DOHH2 (cell line): ENCODE measurements around the gene SNTA1.
A peak's percentile ranks its signal among the peaks of the same experiment; 100 is the strongest.
"Not testable (repeated sequence)": the region's sequence is repeated elsewhere in the genome, so short reads cannot be mapped to it uniquely, and the experiment has no call there.

Source experiments
- H3F3A ChIP-seq: fragments of 200-600 bp; sonication (generic), shearing (Covaris generic); 2 replicates; pipeline ENCODE4 v1.6.0; 2016; ENCODE audit warnings: antibody characterized with exemption, mild to moderate bottlenecking; ENCODE audit not compliant: control insufficient read depth, insufficient read depth
- H3K27ac ChIP-seq: fragments of 200-600 bp; sonication (generic); 2 replicates; pipeline ENCODE4 v1.5.1; 2014; ENCODE audit warnings: low read depth, mild to moderate bottlenecking, low read length, moderate library complexity
- H3K27me3 ChIP-seq: fragments of 200-600 bp; sonication (generic); 2 replicates; pipeline ENCODE4 v1.6.1; 2014; ENCODE audit warnings: mild to moderate bottlenecking, low read length, mixed read lengths; ENCODE audit not compliant: control insufficient read depth
- H3K36me3 ChIP-seq: fragments of 200-600 bp; sonication (generic); 2 replicates; pipeline ENCODE4 v1.6.1; 2014; ENCODE audit warnings: mild to moderate bottlenecking, low read length, moderate library complexity, mixed read lengths; ENCODE audit not compliant: control insufficient read depth
- H3K4me1 ChIP-seq: fragments of 200-600 bp; sonication (generic); 2 replicates; pipeline ENCODE4 v1.6.1; 2014; ENCODE audit warnings: mild to moderate bottlenecking, low read length, mixed read lengths; ENCODE audit not compliant: control insufficient read depth
- H3K4me2 ChIP-seq: fragments of 200-600 bp; sonication (generic); 2 replicates; pipeline ENCODE4 v1.6.0; 2014; ENCODE audit warnings: mild to moderate bottlenecking, low read length, moderate library complexity
- H3K4me3 ChIP-seq: fragments of 200-600 bp; sonication (generic); 2 replicates; pipeline ENCODE4 v1.5.1; 2014; ENCODE audit warnings: mild to moderate bottlenecking, low read length, mixed read lengths
- H3K79me2 ChIP-seq: fragments of 200-600 bp; sonication (generic); 2 replicates; pipeline ENCODE4 v1.6.1; 2014; ENCODE audit warnings: mild to moderate bottlenecking, low read length, mixed read lengths; ENCODE audit not compliant: control insufficient read depth
- H3K9me2 ChIP-seq: fragments of 200-600 bp; sonication (generic); replicated peaks from 2 replicates; pipeline ENCODE4 v1.6.1; 2014; ENCODE audit warnings: mild to moderate bottlenecking, low read length, mixed read lengths; ENCODE audit not compliant: control insufficient read depth
- H3K9me3 ChIP-seq: fragments of 200-600 bp; sonication (generic); 2 replicates; pipeline ENCODE4 v1.6.1; 2014; ENCODE audit warnings: antibody characterized with exemption, low read length, mixed read lengths; ENCODE audit not compliant: control insufficient read depth, insufficient read depth
- H4K20me1 ChIP-seq: fragments of 200-600 bp; sonication (generic); 2 replicates; pipeline ENCODE4 v1.6.0; 2014; ENCODE audit warnings: low read depth, mild to moderate bottlenecking, antibody characterized with exemption, low read length, moderate library complexity; ENCODE audit not compliant: control insufficient read depth, insufficient read depth
- EZH2phosphoT487 ChIP-seq: fragments of 200-600 bp; sonication (generic); IDR thresholded peaks from 2 replicates; pipeline ENCODE4 v1.6.1; 2017; ENCODE audit warnings: borderline replicate concordance, mild to moderate bottlenecking, antibody characterized with exemption, low read length, moderate library complexity, mixed read lengths
- TF ChIP-seq, protein P1 (sequence below): fragments of 200-600 bp; sonication (generic); IDR thresholded peaks from one replicate; pipeline ENCODE4 v1.5.1; 2014; ENCODE audit warnings: antibody characterized with exemption, mild to moderate bottlenecking, low read depth, low read length; ENCODE audit not compliant: poor library complexity, severe bottlenecking

The SNTA1 gene

DNA sequence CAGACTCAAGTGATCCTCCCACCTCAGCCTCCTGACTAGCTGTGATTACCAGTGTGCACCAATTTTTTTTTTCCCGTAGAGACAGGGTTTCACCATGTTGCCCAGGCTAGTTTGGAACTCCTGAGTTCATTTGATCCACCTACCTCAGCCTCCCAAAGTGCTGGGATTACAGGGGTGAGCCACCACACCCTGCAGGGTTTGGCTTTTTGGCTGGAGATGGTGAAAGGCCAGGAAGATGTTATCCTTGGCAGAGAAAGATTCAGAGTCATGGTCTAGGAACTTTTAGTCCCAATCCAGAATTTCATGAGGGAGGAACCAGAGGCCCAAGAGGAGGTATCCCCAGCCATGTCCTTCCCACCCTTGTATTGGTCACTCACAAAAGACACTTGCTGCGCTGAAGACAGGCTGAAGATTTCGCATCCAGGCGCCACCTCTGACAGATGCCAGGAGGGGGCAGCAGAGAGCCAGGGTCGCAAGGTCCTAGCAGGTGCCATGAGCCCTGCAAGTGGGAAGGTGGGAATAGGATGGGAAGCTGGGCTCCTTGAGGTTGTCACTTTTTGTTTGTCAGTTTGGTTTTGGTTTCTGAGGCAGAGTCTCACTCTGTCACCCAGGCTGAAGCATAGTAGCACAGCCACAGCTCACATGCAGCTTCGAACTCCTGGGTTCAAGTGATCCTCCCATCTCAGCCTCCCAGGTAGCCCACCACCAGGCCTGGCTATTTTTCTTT, 13.5 kb upstream of the SNTA1 start:
- TF ChIP-seq, protein P1, sequence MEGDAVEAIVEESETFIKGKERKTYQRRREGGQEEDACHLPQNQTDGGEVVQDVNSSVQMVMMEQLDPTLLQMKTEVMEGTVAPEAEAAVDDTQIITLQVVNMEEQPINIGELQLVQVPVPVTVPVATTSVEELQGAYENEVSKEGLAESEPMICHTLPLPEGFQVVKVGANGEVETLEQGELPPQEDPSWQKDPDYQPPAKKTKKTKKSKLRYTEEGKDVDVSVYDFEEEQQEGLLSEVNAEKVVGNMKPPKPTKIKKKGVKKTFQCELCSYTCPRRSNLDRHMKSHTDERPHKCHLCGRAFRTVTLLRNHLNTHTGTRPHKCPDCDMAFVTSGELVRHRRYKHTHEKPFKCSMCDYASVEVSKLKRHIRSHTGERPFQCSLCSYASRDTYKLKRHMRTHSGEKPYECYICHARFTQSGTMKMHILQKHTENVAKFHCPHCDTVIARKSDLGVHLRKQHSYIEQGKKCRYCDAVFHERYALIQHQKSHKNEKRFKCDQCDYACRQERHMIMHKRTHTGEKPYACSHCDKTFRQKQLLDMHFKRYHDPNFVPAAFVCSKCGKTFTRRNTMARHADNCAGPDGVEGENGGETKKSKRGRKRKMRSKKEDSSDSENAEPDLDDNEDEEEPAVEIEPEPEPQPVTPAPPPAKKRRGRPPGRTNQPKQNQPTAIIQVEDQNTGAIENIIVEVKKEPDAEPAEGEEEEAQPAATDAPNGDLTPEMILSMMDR = peak; percentile 93
- H3K9me3 ChIP-seq, H3K36me3 ChIP-seq, H3K79me2 ChIP-seq, H3K4me1 ChIP-seq, H3K27ac ChIP-seq, H3K27me3 ChIP-seq, H3K4me3 ChIP-seq, H3F3A ChIP-seq, H3K4me2 ChIP-seq, H4K20me1 ChIP-seq, H3K9me2 ChIP-seq: not testable (repeated sequence)

- Histone ChIP-seq H3K79me2 (no peaks in the 10 kb centered on the region), H3K4me3 (no peak overlapping the region), H3K9me3 (no peaks in the 10 kb centered on the region), H3K36me3 (no peaks in the 10 kb centered on the region), H3F3A (peaks cover 9% of the 10 kb centered on the region), H3K4me2 (no peak overlapping the region), H3K4me1 (peaks cover 16% of the 10 kb centered on the region), H3K9me2 (no peaks in the 10 kb centered on the region), H4K20me1 (no peaks in the 10 kb centered on the region), H3K27ac (no peak overlapping the region), H3K27me3 (no peaks in the 10 kb centered on the region)
- no peak for TF ChIP-seq EZH2phosphoT487
- TF ChIP-seq, protein P1 = no peak
These were observed 7.3 kb upstream of the SNTA1 start for GRCh38 chr20:33450867-33451266.

DNA sequence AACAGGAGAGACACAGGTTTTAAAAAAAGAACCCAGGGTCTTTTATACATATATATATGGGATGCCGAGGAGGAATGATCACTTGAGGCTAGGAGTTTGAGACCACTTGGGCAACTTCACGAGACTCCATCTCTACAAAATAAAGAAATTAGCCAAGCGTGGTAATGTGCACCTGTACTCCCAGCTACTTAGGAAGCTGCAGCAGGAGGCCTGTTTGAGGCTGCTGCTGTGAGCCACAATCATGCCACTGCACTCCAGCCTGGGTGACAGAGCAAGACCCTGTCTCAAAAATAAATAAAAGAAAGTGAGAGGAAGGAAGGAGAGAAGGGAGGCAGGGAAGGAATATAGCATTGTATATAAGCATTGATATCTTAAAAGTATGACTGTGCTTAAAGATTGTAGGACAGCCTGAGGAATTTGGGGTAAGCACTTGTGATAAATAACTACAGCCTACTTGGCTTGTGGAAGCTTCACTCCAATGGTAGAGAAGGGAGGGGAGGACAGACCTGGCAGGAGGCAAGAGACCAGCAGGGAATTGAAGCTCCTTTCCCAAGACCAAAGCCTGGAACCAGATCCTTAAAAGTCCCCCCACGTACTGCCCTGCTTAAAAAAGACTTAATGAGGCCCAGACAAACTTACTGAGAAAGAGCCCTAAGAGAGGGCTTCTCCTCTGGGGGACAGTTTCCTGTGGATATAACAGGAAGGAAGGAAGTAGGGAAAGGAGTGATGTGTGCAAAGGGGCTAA, 2.5 kb upstream of the SNTA1 start:
- Histone ChIP-seq H3K79me2 (peaks cover 8% of the 10 kb centered on the region; the same call in 1 of the 2 replicates), H3K4me3 (peak overlapping the region; percentile 65), H4K20me1 (no peaks in the 10 kb centered on the region), H3K4me1 (peaks cover 56% of the 10 kb centered on the region), H3K9me2 (no peaks in the 10 kb centered on the region), H3K27me3 (no peaks in the 10 kb centered on the region), H3K9me3 (no peaks in the 10 kb centered on the region), H3K4me2 (peak overlapping the region; percentile 89), H3K27ac (peak overlapping the region; percentile 96), H3K36me3 (no peaks in the 10 kb centered on the region), H3F3A (peaks cover 23% of the 10 kb centered on the region)
- no peak for TF ChIP-seq EZH2phosphoT487
- TF ChIP-seq, protein P1 = no peak
